ENCODE measurements around the gene PNMT. TPM values are rescaled to one million over a fixed set of nuclear protein-coding genes. Genes with fewer than 3 reads are reported as not detected.
A peak's percentile ranks its signal among the peaks of the same experiment; 100 is the strongest.

PNMT gene
- polyA plus RNA-seq, 1 of the 3 experiments (the other 2 are of a cell fraction), result 0.07 TPM

GRCh38 chr17:39626171-39627046 is 41.8 kb upstream of the PNMT start, which contains the start of gene PPP1R1B:
TSS of gene PPP1R1B (plus strand) at chr17:39626952. CDS start at chr17:39627393, 441 bp downstream.
- 36% methylated on average over 29 of the region's 29 CpGs for WGBS (ENCODE audit: low lambda C conversion rate)
- Histone ChIP-seq H3F3A (replicated peaks; ENCODE audit: insufficient read depth) (peaks cover 3% of the 10 kb centered on the region), H4K20me1 (ENCODE audit: insufficient read depth) (0 out of 2 replicates have a peak, but pooled peaks cover 4% of the 10 kb centered on the region), H2AFZ (ENCODE audit: low read depth) (peak within 1 kb of the TSS; percentile 42; the same call in 1 of the 2 replicates), H3K9ac (no peak within 1 kb of the TSS), H3K9me3 (no peaks in the 10 kb centered on the region), H3K9me2 (no peaks in the 10 kb centered on the region), H3K27me3 (ENCODE audit: insufficient read depth) (peaks cover 41% of the 10 kb centered on the region), H3K4me2 (peak within 1 kb of the TSS; percentile 87), H3K27ac (ENCODE audit: low read depth in 2 of 2, low read length in 1 of 2) (no peak within 1 kb of the TSS), H3K4me1 (ENCODE audit: control insufficient read depth in 1 of 2, insufficient read depth in 2 of 2, low read depth in 1 of 2, low read length in 1 of 2) (peaks cover 0 to 7% of the 10 kb centered on the region in 2 experiments; a peak in 1 of 4 replicates), H3K79me2 (ENCODE audit: insufficient read depth) (no peaks in the 10 kb centered on the region), H3K36me3 (replicated peaks in 1 of 2; ENCODE audit: control insufficient read depth in 1 of 2, insufficient read depth in 2 of 2, low read length in 1 of 2) (no peaks in the 10 kb centered on the region), H3K4me3 (ENCODE audit: low read depth in 2 of 2, low read length in 1 of 2) (peak within 1 kb of the TSS in 1 of 2 experiments; percentile 36; a peak in 2 of 4 replicates)
- peak; percentile 71 for DNase-seq
- ChIA-PET POLR2A (no interaction called here), CTCF (interaction anchor here (1.2 to 14.5 kb wide), 7 partner anchors 11 to 127 kb away, joined by 3 to 483 read pairs (median 279); partner anchors contain the start of genes NEUROD2, PNMT, STARD3 and TCAP)
- TF ChIP-seq RFX5 (IDR thresholded peaks at IDR 0.05; ENCODE audit: low read length) (no peak), MXI1 (IDR thresholded peaks at IDR 0.05; ENCODE audit: low read depth, low read length) (no peak), NRF1 (IDR thresholded peaks at IDR 0.05; ENCODE audit: low read depth, low read length) (no peak), GATA2 (CRISPR knock-in tag; IDR thresholded peaks at IDR 0.05) (no peak), POLR2AphosphoS5 (IDR thresholded peaks at IDR 0.05; ENCODE audit: low read depth, low read length) (no peak), REST (IDR thresholded peaks at IDR 0.05; ENCODE audit: low read depth, low read length) (no peak), TEAD4 (IDR thresholded peaks at IDR 0.05; ENCODE audit: borderline replicate concordance, insufficient read depth) (no peak), FOXJ3 (CRISPR knock-in tag; IDR thresholded peaks at IDR 0.05) (no peak), EZH2phosphoT487 (IDR thresholded peaks at IDR 0.05; ENCODE audit: borderline replicate concordance, low read depth) (no peak), YY1 (IDR thresholded peaks at IDR 0.05; ENCODE audit: low read depth) (no peak), SIN3A (IDR thresholded peaks at IDR 0.05; ENCODE audit: borderline replicate concordance, low read depth, low read length) (no peak), FOSL2 (IDR thresholded peaks at IDR 0.05; ENCODE audit: borderline replicate concordance, low read depth) (no peak)
- TF ChIP-seq, protein P1, sequence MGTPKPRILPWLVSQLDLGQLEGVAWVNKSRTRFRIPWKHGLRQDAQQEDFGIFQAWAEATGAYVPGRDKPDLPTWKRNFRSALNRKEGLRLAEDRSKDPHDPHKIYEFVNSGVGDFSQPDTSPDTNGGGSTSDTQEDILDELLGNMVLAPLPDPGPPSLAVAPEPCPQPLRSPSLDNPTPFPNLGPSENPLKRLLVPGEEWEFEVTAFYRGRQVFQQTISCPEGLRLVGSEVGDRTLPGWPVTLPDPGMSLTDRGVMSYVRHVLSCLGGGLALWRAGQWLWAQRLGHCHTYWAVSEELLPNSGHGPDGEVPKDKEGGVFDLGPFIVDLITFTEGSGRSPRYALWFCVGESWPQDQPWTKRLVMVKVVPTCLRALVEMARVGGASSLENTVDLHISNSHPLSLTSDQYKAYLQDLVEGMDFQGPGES (IDR thresholded peaks at IDR 0.05; ENCODE audit: low read depth, low read length), result no peak
- TF ChIP-seq, protein P2, sequence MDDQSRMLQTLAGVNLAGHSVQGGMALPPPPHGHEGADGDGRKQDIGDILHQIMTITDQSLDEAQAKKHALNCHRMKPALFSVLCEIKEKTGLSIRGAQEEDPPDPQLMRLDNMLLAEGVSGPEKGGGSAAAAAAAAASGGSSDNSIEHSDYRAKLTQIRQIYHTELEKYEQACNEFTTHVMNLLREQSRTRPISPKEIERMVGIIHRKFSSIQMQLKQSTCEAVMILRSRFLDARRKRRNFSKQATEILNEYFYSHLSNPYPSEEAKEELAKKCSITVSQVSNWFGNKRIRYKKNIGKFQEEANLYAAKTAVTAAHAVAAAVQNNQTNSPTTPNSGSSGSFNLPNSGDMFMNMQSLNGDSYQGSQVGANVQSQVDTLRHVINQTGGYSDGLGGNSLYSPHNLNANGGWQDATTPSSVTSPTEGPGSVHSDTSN (IDR thresholded peaks at IDR 0.05), result no peak
- TF ChIP-seq, protein P3, sequence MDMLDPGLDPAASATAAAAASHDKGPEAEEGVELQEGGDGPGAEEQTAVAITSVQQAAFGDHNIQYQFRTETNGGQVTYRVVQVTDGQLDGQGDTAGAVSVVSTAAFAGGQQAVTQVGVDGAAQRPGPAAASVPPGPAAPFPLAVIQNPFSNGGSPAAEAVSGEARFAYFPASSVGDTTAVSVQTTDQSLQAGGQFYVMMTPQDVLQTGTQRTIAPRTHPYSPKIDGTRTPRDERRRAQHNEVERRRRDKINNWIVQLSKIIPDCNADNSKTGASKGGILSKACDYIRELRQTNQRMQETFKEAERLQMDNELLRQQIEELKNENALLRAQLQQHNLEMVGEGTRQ (IDR thresholded peaks at IDR 0.05; ENCODE audit: borderline replicate concordance, low read depth, low read length), result no peak
